GM18511 (cell line): ENCODE measurements around the gene PGP.
"Not testable (repeated sequence)": the region's sequence is repeated elsewhere in the genome, so short reads cannot be mapped to it uniquely, and the experiment has no call there.

Experiments used
- ATAC-seq: cut with Tn5 transposase; IDR thresholded peaks from one replicate; pipeline ENCODE4 v1.9.1; 2021; ENCODE audit warnings: mild to moderate bottlenecking, moderate library complexity; ENCODE audit not compliant: unreplicated experiment

Gene PGP

GRCh38 chr16:2214719-2214968, at the start of gene PGP:
Gene PGP, minus strand, starts transcription at chr16:2214840. Its CDS starts 63 bp downstream, at chr16:2214777.
- peak; percentile 90 for ATAC-seq

DNA sequence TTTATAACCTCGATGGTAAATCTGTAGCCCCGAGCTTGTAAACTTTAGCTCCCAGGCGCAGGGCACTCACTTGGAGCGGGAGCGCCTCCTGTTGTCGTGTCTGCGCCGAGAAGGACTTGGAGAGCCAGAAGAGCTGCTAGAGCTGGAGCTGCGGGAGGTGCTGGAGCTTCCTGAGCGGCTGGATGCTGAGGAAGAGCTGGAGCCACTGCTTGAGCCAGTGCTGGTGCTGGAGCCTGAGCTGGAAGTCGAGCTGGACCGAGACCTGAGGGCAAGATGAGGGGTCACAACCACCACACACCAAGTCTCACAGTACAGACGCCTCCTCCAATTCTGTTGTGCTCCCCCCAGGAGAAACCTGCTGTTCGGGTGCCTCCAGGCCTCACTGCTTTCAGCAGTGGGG, 48.4 kb upstream of the PGP start:
- ATAC-seq: not testable (repeated sequence)

- ATAC-seq: no peak
These were observed 45.6 kb upstream of the PGP start for GRCh38 chr16:2260250-2260649.

- ATAC-seq: not testable (repeated sequence)
These were observed 43.9 kb upstream of the PGP start for GRCh38 chr16:2258530-2258929.

GRCh38 chr16:2257726-2258125, 43.1 kb upstream of the PGP start:
- ATAC-seq: no peak

DNA sequence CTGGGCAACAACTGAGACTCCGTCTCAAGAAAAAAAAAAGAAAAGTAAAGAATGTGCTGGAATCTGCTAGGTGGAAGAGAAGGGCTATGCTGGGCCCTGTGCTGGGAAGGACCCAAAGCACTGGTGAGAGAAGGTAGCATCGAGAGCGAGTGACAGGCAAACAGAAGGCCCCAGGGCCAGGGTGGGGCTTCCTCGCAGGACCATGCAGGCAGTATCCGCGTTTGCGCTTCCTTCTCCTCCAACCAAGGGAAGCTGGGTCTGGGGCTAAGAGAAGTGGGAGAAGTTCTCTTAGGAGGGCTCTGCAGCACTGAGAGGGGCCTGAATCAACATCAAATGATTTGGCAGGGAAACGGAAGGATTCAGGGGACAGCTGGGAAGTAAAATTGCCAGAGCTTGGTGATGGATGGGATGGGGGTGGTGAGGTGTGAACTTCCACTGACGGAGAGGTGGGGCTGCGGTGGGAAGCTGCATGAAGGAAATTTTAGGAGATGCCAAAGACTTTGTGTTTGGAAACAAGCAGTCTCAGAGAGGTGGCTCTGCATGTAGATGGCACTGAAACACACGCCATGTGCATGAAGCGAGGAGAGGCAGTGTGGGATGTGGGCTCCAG, 42.0 kb upstream of the PGP start:
- no peak for ATAC-seq

DNA sequence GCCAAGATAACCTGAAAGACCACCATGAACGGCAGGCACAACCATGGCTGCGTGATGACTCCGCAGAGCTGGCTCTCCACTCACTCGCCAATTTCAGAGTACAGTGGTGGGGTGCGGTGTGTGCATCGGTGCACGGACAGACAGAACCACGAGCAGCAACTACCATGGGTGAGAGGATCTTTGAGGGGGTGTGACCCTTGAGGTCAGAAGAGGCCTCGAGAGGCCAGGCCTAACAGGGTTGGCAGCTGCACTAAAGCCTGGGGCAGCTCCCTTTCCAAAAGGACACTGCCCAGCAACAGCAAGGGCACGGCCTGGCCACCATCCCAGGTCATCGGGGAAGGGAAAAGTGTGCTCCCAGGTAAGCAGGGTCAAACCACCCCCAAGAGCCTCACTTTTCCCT, 38.7 kb upstream of the PGP start:
- ATAC-seq: no peak

GRCh38 chr16:2252806-2253148, 38.1 kb upstream of the PGP start:
- ATAC-seq: no peak

DNA sequence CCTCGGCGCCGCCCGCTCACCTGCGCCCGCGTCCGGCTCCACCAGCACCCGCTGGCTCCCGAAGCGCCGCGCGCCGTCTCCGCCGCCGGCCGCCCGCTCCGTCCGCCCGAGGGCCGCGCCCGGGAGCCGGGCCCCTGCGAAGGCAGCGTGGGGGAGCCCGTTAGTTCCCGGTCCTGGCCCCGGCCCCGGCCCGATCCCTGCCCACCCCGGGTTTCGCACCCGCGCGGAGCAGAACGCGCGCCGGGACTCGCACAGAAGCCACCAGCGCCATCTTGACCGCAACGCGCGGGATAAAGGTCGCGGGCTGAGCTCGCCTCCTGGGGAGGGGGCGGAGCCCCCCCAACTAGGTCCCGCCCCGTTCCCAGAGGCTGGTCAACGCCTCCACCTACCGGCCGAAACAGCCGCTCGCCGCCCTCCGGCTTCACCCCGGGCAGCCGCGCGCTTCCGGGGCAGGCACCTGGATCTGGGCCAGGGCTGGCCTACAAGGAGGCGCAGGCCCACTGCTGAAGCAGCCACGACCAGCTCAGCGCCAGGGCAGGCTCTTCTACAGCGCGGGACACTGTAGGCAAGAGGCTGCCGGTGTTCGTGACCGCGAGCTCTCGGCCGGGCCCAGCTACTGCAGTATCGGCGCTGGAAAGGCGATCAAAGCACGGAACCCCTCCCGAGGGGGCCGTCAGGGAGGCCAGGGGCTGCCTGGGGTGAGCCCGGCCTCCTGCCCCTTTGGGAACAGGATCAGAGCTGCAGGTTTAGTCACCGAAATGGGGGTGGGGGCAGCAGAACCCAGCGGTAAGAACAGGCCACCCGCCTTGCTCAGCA, 36.9 kb upstream of the PGP start, which contains the start of gene ECI1:
TSS of gene ECI1 (minus strand) at position 292 of the 816 bp plus-strand sequence. CDS start at position 271, 21 bp downstream.
- peak; percentile 92 for ATAC-seq

- peak; percentile 5 for ATAC-seq
These were observed 36.1 kb upstream of the PGP start for GRCh38 chr16:2250652-2251295.

DNA sequence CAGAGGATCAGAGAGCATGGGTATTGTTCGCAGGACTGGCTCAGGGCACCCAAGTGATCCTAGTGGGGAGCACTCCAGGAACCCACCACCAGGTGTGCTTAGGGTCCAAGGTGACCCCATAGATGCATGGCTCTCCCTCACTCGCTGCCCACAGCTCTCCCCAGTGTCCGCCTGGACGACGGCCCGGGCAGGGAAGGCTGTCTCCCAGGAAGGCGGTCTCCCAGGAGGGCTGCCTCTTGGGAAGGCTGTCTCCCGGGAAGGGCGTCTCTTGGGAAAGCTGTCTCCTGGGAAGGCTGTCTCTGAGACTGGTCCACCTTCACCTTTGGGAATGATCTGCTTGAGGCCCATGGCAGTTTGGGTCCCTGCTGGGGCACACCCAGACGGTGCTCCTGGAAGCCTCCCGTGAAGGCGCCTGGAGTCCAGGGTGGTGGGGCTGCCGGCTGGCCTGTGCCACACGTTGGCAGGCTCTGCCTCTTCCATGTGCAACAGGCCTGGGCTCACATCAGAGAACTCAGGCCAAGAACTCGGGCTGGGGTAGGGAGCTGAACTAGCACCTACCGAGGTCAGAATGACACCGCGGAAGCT, 31.8 kb upstream of the PGP start:
- ATAC-seq: no peak

GRCh38 chr16:2244926-2245795, 30.5 kb upstream of the PGP start:
- no peak for ATAC-seq

DNA sequence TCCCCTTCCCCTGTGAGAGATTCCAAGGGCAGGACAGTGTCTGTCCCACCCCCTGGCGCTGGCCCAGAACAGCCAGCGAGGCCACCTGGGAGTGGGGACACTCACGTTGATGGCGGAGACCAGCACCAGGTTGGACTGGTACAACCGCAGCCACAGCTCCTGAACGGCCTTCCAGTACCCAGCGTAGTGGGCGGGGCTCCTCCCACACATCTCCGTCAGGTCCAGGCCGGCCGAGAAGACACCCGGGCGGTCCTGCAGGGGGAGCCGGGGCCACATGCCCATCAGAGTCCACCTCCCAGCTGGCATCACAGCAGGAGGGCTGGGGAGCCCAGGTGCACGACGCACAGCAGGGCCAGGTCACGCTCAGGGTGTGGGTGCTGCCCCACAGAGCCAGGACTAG, 29.7 kb upstream of the PGP start:
- ATAC-seq: no peak

DNA sequence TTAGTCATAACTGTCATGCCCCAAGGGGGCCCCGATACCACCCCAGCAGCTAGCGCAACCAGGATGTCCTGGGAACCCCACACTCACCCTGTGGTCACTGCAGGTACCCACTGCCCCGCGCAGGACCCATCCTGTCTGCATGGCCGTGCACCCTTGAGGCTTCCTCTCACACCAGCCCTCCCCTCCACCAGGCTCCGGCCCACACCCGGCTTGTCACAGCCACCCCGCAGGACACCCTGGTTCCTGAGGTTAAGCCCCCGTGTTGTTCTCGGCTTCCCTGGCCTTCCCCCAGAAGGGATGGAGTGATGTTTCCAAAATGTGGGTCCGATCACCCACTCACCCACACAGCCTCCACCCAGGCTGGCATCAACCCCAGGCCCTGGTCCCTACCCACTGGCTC, 29.1 kb upstream of the PGP start:
- no peak for ATAC-seq

GRCh38 chr16:2243031-2243528, 28.4 kb upstream of the PGP start:
- no peak for ATAC-seq

GRCh38 chr16:2242598-2242997, 28.0 kb upstream of the PGP start:
- no peak for ATAC-seq

GRCh38 chr16:2240331-2240730, 25.7 kb upstream of the PGP start:
- not testable (repeated sequence) for ATAC-seq

GRCh38 chr16:2238838-2239675, 24.4 kb upstream of the PGP start:
- ATAC-seq: no peak

GRCh38 chr16:2238150-2238837, 23.7 kb upstream of the PGP start:
- ATAC-seq: no peak
